COLO829 (cell line): ENCODE measurements around the gene KMT5C.

Experiments
- DNase-seq: peaks from one replicate; pipeline ENCODE4 v3.0.0; 2012; ENCODE audit warnings: low spot score

KMT5C gene

GRCh38 chr19:55368701-55369563, 29.3 kb downstream of the KMT5C start:
- DNase-seq = no peak

GRCh38 chr19:55369653-55370304, 30.1 kb downstream of the KMT5C start:
- DNase-seq = peak; percentile 54

GRCh38 chr19:55370305-55370988, 30.8 kb downstream of the KMT5C start, which contains the start of gene IL11:
IL11 (minus strand) TSS chr19:55370463; CDS start chr19:55370310, 153 bp downstream.
- DNase-seq = no peak

- no peak for DNase-seq
Measured at GRCh38 chr19:55372316-55373081, 32.8 kb downstream of the KMT5C start.

GRCh38 chr19:55373306-55373992, 33.8 kb downstream of the KMT5C start:
- DNase-seq = no peak

- DNase-seq = no peak
Measured at GRCh38 chr19:55373993-55374757, 34.5 kb downstream of the KMT5C start.

- no peak for DNase-seq
Measured at GRCh38 chr19:55376241-55376933, 36.7 kb downstream of the KMT5C start, which contains the start of gene TMEM190. TMEM190 (plus strand) TSS chr19:55376826; CDS start chr19:55376854, 28 bp downstream.

- DNase-seq = no peak
Measured at GRCh38 chr19:55377356-55378131, 37.9 kb downstream of the KMT5C start.

- DNase-seq = no peak
Measured at GRCh38 chr19:55379174-55379573, 39.5 kb downstream of the KMT5C start.

- DNase-seq = no peak
Measured at GRCh38 chr19:55382013-55382412, 42.3 kb downstream of the KMT5C start.

GRCh38 chr19:55382522-55383054, 42.9 kb downstream of the KMT5C start:
- no peak for DNase-seq

GRCh38 chr19:55383279-55384130, 43.8 kb downstream of the KMT5C start:
- DNase-seq = no peak

- no peak for DNase-seq
Measured at GRCh38 chr19:55384131-55384919, 44.6 kb downstream of the KMT5C start, which contains the start of gene TMEM238. TMEM238 (minus strand) TSS chr19:55384292; CDS start chr19:55384259, 33 bp downstream.

GRCh38 chr19:55384920-55385723, 45.4 kb downstream of the KMT5C start:
- peak; percentile 95 for DNase-seq

GRCh38 chr19:55385724-55386492, 46.2 kb downstream of the KMT5C start, which contains the start of gene RPL28:
RPL28 (plus strand) TSS chr19:55385932; CDS start chr19:55386358, 426 bp downstream.
- peak; percentile 98 for DNase-seq
